Measurements from ENCODE around the gene OR10K2.

The OR10K2 gene

DNA sequence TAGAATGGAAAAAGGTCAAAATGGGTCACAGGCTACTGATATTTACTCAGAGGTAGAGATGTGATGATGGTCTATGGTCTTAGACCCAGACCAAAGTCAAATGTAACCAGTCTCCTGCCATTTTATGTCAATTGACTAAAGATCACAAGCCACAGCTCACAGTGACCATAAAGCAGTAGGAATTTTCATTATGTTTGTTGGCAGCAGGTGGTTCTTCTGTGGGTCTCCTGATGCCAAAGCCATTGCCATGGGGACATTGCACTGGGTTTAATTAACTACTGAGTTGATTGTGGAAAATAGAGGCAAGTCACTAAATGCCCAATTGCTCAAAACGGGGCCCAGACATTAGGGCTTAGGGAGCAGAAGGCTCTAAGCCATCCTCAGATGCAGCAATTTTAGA, at the start of gene OR10K2:
Gene OR10K2 (minus strand): TSS at position 101 of the 400 bp plus-strand sequence. CDS start 5,371 bp downstream, outside the sequence.
- TF ChIP-seq, protein P1, sequence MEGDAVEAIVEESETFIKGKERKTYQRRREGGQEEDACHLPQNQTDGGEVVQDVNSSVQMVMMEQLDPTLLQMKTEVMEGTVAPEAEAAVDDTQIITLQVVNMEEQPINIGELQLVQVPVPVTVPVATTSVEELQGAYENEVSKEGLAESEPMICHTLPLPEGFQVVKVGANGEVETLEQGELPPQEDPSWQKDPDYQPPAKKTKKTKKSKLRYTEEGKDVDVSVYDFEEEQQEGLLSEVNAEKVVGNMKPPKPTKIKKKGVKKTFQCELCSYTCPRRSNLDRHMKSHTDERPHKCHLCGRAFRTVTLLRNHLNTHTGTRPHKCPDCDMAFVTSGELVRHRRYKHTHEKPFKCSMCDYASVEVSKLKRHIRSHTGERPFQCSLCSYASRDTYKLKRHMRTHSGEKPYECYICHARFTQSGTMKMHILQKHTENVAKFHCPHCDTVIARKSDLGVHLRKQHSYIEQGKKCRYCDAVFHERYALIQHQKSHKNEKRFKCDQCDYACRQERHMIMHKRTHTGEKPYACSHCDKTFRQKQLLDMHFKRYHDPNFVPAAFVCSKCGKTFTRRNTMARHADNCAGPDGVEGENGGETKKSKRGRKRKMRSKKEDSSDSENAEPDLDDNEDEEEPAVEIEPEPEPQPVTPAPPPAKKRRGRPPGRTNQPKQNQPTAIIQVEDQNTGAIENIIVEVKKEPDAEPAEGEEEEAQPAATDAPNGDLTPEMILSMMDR (IDR thresholded peaks at IDR 0.05; ENCODE audit: low read depth, low read length), result no peak
- H3K4me3 ChIP-seq (ENCODE audit: low read depth, low read length), result no peak within 1 kb of the TSS

DNA sequence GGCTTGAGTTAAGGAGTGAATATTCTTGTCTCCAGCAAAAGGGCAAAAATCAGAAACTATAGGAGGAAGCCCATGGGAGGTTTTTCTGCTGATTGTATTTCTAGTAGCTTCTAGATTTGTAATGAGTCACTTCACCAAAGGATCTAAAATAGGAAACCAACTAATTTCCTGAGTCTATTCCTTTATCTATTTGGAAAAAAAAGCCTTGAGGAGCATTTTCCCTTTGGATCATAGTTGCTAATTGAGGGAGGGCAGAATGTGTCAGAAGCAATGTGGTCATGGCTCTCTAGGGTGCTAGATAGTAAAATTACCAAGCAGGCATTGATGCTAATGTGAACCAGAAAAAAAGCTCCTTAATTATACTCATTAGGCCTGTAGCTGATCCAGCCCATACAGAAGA, 45.9 kb upstream of the OR10K2 start, which contains the start of gene OR10R2:
Gene OR10R2 (plus strand): TSS at position 301 of the 400 bp plus-strand sequence. CDS start 106 bp downstream, outside the sequence.
- H3K4me3 ChIP-seq (ENCODE audit: low read depth, low read length), result no peak within 1 kb of the TSS
- TF ChIP-seq, protein P1 (IDR thresholded peaks at IDR 0.05; ENCODE audit: low read depth, low read length), result no peak

- no peak within 1 kb of the TSS for H3K4me3 ChIP-seq (ENCODE audit: low read depth, low read length)
- TF ChIP-seq, protein P1 (IDR thresholded peaks at IDR 0.05; ENCODE audit: low read depth, low read length), result no peak
These were observed 35.5 kb upstream of the OR10K2 start, which contains the start of gene OR10K1 for GRCh38 chr1:158461534-158461933. Gene OR10K1, plus strand, starts transcription at chr1:158461834. Its CDS starts 3,728 bp downstream, at chr1:158465562.

GRCh38 chr1:158458263-158458662, 32.2 kb upstream of the OR10K2 start:
- H3K4me3 ChIP-seq (ENCODE audit: low read depth, low read length), result no peak overlapping the region
- TF ChIP-seq, protein P1 (IDR thresholded peaks at IDR 0.05; ENCODE audit: low read depth, low read length), result no peak

DNA sequence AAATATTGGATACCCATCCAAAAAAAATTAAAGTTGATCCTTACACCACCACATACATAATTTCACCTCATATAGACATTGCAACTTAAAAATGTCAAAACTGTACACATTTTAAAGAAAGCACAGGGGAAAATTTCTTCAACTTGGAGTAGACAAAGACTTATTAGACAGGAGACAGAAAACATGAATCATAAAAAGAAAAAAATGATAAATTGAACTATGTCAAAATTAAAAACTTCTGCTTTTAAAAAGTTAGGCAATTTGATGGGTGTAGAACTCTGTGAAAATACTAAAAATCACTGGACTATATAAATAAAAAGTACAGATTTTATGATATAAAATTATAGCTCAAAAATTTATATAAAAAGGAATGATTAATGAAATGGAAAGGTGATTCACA, 31.2 kb upstream of the OR10K2 start:
- TF ChIP-seq, protein P1 (IDR thresholded peaks at IDR 0.05; ENCODE audit: low read depth, low read length), result no peak
- no peak overlapping the region for H3K4me3 ChIP-seq (ENCODE audit: low read depth, low read length)

- TF ChIP-seq, protein P1 (IDR thresholded peaks at IDR 0.05; ENCODE audit: low read depth, low read length), result no peak
These were observed 28.5 kb upstream of the OR10K2 start for GRCh38 chr1:158454537-158454936.

DNA sequence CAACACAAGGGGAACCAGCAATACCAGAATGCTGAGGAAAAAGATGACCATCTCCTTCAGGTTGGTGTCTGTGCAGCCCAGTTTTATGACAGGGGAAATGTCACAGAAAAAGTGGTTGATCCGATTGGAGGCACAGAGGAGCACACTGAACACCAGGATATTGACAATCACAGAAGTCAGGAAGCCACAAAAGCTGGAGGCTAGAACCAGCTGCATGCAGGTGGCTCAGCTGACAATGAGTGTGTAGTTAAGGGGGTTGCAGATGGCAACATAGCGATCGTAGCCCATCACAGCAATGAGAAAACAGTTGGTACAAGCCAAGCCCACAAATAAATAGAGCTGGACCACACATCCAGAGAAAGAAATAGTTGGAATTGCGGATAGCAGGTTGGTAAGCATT, 19.3 kb upstream of the OR10K2 start:
- TF ChIP-seq, protein P1 (IDR thresholded peaks at IDR 0.05; ENCODE audit: low read depth, low read length), result no peak
- H3K4me3 ChIP-seq (ENCODE audit: low read depth, low read length), result no peak overlapping the region

More at GRCh38 chr1:158454537-158454936, 28.5 kb upstream of the OR10K2 start:
- no peak overlapping the region for H3K4me3 ChIP-seq (ENCODE audit: low read depth, low read length)
